ENCODE results near the gene HK1. TPM values are rescaled to one million over a fixed set of nuclear protein-coding genes. Genes with fewer than 3 reads are reported as not detected.
A peak's percentile ranks its signal among the peaks of the same experiment; 100 is the strongest.

Gene HK1
- total and polyA plus RNA-seq, 2 of the 13 experiments (the other 11 are each of a cell fraction or from before 2014, with no cell fraction given): 0.29 to 1.5 TPM

DNA sequence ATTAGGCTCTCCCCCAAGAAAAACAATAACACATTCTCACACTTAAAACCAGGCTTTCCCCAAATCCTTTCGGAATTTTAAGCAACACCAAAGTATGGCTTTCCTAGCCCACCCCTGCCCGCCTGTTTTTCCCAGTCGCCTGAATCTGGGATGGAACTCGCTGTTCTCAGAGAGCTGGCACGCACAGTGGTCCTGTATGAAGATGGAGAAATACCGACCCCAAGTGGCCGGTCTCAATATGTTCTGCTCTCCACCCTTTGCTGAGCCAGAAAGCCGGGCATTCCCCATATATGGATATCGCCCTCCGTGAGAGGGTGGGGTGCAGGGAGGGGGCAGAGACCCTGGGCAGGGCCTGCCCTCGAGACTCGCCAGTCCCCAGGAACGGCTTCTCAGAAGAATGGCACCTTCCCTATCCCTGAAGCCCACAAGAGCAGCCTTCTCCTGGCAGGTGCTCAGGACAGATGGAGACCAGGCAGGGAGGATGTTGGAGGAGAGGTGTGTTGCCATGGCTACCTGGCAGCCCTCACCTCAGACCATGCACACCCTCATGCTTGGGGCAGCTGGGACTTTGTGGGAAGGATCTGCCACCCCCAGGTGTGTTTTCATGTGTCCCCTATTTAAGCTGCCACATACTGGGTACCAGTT is 135.0 kb downstream of the HK1 start (continued):
- peak; percentile 67; the same call in 1 of the 2 replicates for TF ChIP-seq RAD21 (CRISPR knock-in tag; IDR thresholded peaks at IDR 0.05)
- TF ChIP-seq STAG1 (CRISPR knock-in tag; IDR thresholded peaks at IDR 0.05): peak; percentile 61
- no peak for TF ChIP-seq ELF4 (CRISPR knock-in tag; IDR thresholded peaks at IDR 0.05; ENCODE audit: borderline replicate concordance)
- no peak for TF ChIP-seq ZEB1 (IDR thresholded peaks at IDR 0.05; ENCODE audit: insufficient replicate concordance, low read depth)
- TF ChIP-seq, protein P1, sequence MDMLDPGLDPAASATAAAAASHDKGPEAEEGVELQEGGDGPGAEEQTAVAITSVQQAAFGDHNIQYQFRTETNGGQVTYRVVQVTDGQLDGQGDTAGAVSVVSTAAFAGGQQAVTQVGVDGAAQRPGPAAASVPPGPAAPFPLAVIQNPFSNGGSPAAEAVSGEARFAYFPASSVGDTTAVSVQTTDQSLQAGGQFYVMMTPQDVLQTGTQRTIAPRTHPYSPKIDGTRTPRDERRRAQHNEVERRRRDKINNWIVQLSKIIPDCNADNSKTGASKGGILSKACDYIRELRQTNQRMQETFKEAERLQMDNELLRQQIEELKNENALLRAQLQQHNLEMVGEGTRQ (IDR thresholded peaks at IDR 0.05; ENCODE audit: low read depth, low read length): no peak
- TF ChIP-seq, protein P1 (CRISPR knock-in tag; IDR thresholded peaks at IDR 0.05; ENCODE audit: borderline replicate concordance): peak; percentile 64; the same call in 1 of the 2 replicates
- TF ChIP-seq MYNN (CRISPR knock-in tag; IDR thresholded peaks at IDR 0.05; ENCODE audit: low read depth): no peak
- no peak for TF ChIP-seq PAWR (CRISPR knock-in tag; IDR thresholded peaks at IDR 0.05; ENCODE audit: borderline replicate concordance)
- TF ChIP-seq ZNF652 (CRISPR knock-in tag; IDR thresholded peaks at IDR 0.05; ENCODE audit: borderline replicate concordance, low read depth): no peak
- TF ChIP-seq, protein P2, sequence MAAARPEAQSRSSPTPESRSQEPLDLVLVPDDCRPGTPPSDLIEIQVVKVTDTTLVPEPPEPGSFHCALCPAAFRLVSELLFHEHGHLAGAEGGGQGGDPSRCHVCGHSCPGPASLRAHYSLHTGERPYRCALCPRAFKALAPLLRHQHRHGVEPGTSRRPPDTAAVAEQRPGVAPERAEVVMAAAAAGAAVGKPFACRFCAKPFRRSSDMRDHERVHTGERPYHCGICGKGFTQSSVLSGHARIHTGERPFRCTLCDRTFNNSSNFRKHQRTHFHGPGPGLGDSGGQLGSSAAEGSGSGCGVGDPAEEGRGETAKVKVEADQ (CRISPR knock-in tag; IDR thresholded peaks at IDR 0.05; ENCODE audit: borderline replicate concordance): no peak
- no peak for TF ChIP-seq ZBTB21 (CRISPR knock-in tag; IDR thresholded peaks at IDR 0.05)
- TF ChIP-seq, protein P3, sequence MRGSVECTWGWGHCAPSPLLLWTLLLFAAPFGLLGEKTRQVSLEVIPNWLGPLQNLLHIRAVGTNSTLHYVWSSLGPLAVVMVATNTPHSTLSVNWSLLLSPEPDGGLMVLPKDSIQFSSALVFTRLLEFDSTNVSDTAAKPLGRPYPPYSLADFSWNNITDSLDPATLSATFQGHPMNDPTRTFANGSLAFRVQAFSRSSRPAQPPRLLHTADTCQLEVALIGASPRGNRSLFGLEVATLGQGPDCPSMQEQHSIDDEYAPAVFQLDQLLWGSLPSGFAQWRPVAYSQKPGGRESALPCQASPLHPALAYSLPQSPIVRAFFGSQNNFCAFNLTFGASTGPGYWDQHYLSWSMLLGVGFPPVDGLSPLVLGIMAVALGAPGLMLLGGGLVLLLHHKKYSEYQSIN (CRISPR knock-in tag; IDR thresholded peaks at IDR 0.05; ENCODE audit: borderline replicate concordance): no peak
- TF ChIP-seq, protein P4, sequence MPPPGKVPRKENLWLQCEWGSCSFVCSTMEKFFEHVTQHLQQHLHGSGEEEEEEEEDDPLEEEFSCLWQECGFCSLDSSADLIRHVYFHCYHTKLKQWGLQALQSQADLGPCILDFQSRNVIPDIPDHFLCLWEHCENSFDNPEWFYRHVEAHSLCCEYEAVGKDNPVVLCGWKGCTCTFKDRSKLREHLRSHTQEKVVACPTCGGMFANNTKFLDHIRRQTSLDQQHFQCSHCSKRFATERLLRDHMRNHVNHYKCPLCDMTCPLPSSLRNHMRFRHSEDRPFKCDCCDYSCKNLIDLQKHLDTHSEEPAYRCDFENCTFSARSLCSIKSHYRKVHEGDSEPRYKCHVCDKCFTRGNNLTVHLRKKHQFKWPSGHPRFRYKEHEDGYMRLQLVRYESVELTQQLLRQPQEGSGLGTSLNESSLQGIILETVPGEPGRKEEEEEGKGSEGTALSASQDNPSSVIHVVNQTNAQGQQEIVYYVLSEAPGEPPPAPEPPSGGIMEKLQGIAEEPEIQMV (CRISPR knock-in tag; IDR thresholded peaks at IDR 0.05; ENCODE audit: low read depth): no peak
- TF ChIP-seq TEAD3 (CRISPR knock-in tag; optimal IDR thresholded peaks at IDR 0.05; ENCODE audit: borderline replicate concordance): no peak
- no peak for TF ChIP-seq MBNL3 (CRISPR knock-in tag; conservative IDR thresholded peaks at IDR 0.05)
- TF ChIP-seq, protein P5, sequence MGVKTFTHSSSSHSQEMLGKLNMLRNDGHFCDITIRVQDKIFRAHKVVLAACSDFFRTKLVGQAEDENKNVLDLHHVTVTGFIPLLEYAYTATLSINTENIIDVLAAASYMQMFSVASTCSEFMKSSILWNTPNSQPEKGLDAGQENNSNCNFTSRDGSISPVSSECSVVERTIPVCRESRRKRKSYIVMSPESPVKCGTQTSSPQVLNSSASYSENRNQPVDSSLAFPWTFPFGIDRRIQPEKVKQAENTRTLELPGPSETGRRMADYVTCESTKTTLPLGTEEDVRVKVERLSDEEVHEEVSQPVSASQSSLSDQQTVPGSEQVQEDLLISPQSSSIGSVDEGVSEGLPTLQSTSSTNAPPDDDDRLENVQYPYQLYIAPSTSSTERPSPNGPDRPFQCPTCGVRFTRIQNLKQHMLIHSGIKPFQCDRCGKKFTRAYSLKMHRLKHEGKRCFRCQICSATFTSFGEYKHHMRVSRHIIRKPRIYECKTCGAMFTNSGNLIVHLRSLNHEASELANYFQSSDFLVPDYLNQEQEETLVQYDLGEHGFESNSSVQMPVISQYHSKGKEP (CRISPR knock-in tag; IDR thresholded peaks at IDR 0.05): no peak
- TF ChIP-seq PHF20 (CRISPR knock-in tag; IDR thresholded peaks at IDR 0.05): no peak
- TF ChIP-seq NR3C1 (CRISPR knock-in tag; IDR thresholded peaks at IDR 0.05): no peak
- TF ChIP-seq GATAD1 (CRISPR knock-in tag; IDR thresholded peaks at IDR 0.05): no peak
- TF ChIP-seq RFX1 (IDR thresholded peaks at IDR 0.05): no peak
- no peak for TF ChIP-seq SATB2 (CRISPR knock-in tag; IDR thresholded peaks at IDR 0.05)

Data from HepG2 (cell line).